IMR-90 (cell line): ENCODE measurements around the gene BET1L. TPM values are rescaled to one million over a fixed set of nuclear protein-coding genes. Genes with fewer than 3 reads are reported as not detected.
A peak's percentile ranks its signal among the peaks of the same experiment; 100 is the strongest.

Source experiments
- ATAC-seq: fragments of 200-7000 bp; cut with Tn5 transposase; 2 replicates; pipeline ENCODE4 v1.9.1; 2020; ENCODE audit warnings: low read depth, mild to moderate bottlenecking, moderate library complexity
- BruUV-seq: library from RNA; stranded (reverse); fragments of 400-500 nt; replicated peaks from 2 replicates; lab custom pipeline; 2021; lab: Mats Ljungman, UMichigan
- CTCF ChIA-PET: fragments of 300-600 bp; formaldehyde crosslinking; extraction: SDS; loops from one replicate; lab custom pipeline; 2021; ENCODE audit warnings: antibody characterized with exemption; lab: Yijun Ruan, JAX
- POLR2A ChIA-PET: fragments of 300-600 bp; sonication (Branson Sonifier 250); formaldehyde crosslinking; loops from one replicate; lab custom pipeline; 2022; ENCODE audit warnings: antibody characterized with exemption; ENCODE audit not compliant: unreplicated experiment; lab: Charles Lee
- DNase-seq: peaks from one replicate; pipeline ENCODE4 v3.0.0; 2013
- H2AFZ ChIP-seq: replicated peaks from 2 replicates; pipeline ENCODE3; 2013; ENCODE audit warnings: low read length, mild to moderate bottlenecking; ENCODE audit not compliant: poor library complexity
- H2AK5ac ChIP-seq: 2 replicates; pipeline ENCODE4 v1.6.1; 2013; ENCODE audit warnings: low read depth, low read length, inconsistent platforms
- H2AK9ac ChIP-seq: replicated peaks from 2 replicates; pipeline ENCODE3; 2013; ENCODE audit warnings: mild to moderate bottlenecking, low read depth, low read length, moderate library complexity; ENCODE audit not compliant: poor library complexity
- H2BK120ac ChIP-seq: 2 replicates; pipeline ENCODE4 v1.6.1; 2013; ENCODE audit warnings: low read depth, low read length, inconsistent platforms
- H2BK15ac ChIP-seq: 3 replicates; pipeline ENCODE4 v1.6.1; 2013; ENCODE audit warnings: low read depth, low read length, inconsistent platforms
- H2BK20ac ChIP-seq: 2 replicates; pipeline ENCODE4 v1.6.1; 2013; ENCODE audit warnings: low read depth, mild to moderate bottlenecking, inconsistent platforms, low read length, moderate library complexity
- H2BK5ac ChIP-seq: 2 replicates; pipeline ENCODE4 v1.6.1; 2013; ENCODE audit warnings: mild to moderate bottlenecking, low read depth, low read length, inconsistent platforms; ENCODE audit not compliant: poor library complexity, severe bottlenecking
- H3K14ac ChIP-seq: replicated peaks from 2 replicates; pipeline ENCODE4 v1.6.1; 2013; ENCODE audit warnings: low read depth, low read length, inconsistent platforms
- H3K18ac ChIP-seq: 2 replicates; pipeline ENCODE4 v1.6.1; 2013; ENCODE audit warnings: low read depth, low read length, control low read depth
- H3K23ac ChIP-seq: 2 replicates; pipeline ENCODE4 v1.6.1; 2013; ENCODE audit warnings: low read depth, low read length, inconsistent platforms
- H3K27ac ChIP-seq: 2 replicates; pipeline ENCODE4 v1.5.1; 2013; ENCODE audit warnings: mild to moderate bottlenecking, control low read depth, low read length; ENCODE audit not compliant: insufficient read depth
- H3K27me3 ChIP-seq: 2 replicates; pipeline ENCODE4 v1.6.1; 2013; ENCODE audit warnings: low read length; ENCODE audit not compliant: control insufficient read depth, insufficient read depth
- H3K36me3 ChIP-seq: 2 replicates; pipeline ENCODE4 v1.6.1; 2013; ENCODE audit warnings: low read length, mixed read lengths; ENCODE audit not compliant: control insufficient read depth, insufficient read depth
- H3K4ac ChIP-seq: 2 replicates; pipeline ENCODE4 v1.6.1; 2013; ENCODE audit warnings: low read depth, low read length, inconsistent platforms
- H3K4me1 ChIP-seq: 2 replicates; pipeline ENCODE4 v1.6.1; 2013; ENCODE audit warnings: low read length, mixed read lengths; ENCODE audit not compliant: control insufficient read depth, insufficient read depth
- H3K4me2 ChIP-seq: 2 replicates; pipeline ENCODE4 v1.6.1; 2013; ENCODE audit warnings: low read depth, mild to moderate bottlenecking, control low read depth, low read length, moderate library complexity
- H3K4me3 ChIP-seq: 2 replicates; pipeline ENCODE4 v1.5.1; 2013; ENCODE audit warnings: low read depth, mild to moderate bottlenecking, control low read depth, low read length, moderate library complexity; ENCODE audit not compliant: insufficient read depth
- H3K56ac ChIP-seq: 2 replicates; pipeline ENCODE4 v1.6.1; 2013; ENCODE audit warnings: low read length, inconsistent platforms; ENCODE audit not compliant: insufficient read depth; ENCODE audit errors: extremely low read depth
- H3K79me1 ChIP-seq, 2 experiments: 2 replicates each; pipeline ENCODE4 v1.6.1; 2013; ENCODE audit warnings: low read length in 2 of 2, inconsistent platforms in 1 of 2, low read depth in 1 of 2
- H3K9ac ChIP-seq: 2 replicates; pipeline ENCODE4 v1.6.1; 2013; ENCODE audit warnings: low read depth, low read length, control low read depth
- H3K9me1 ChIP-seq: 2 replicates; pipeline ENCODE4 v1.6.1; 2013; ENCODE audit warnings: low read length, inconsistent platforms; ENCODE audit not compliant: insufficient read depth
- H3K9me3 ChIP-seq: 2 replicates; pipeline ENCODE4 v1.6.1; 2013; ENCODE audit warnings: low read length; ENCODE audit not compliant: control insufficient read depth, insufficient read depth
- H4K20me1 ChIP-seq: 2 replicates; pipeline ENCODE4 v1.6.1; 2013; ENCODE audit warnings: low read length, inconsistent platforms; ENCODE audit not compliant: insufficient read depth
- H4K5ac ChIP-seq: 2 replicates; pipeline ENCODE4 v1.6.1; 2013; ENCODE audit warnings: mild to moderate bottlenecking, low read depth, low read length, control low read depth
- H4K8ac ChIP-seq, 2 experiments: 2 replicates each; pipeline ENCODE4 v1.6.1; 2013; ENCODE audit warnings: low read depth in 2 of 2, low read length in 2 of 2, control low read depth in 1 of 2, inconsistent platforms in 1 of 2
- H4K91ac ChIP-seq: 2 replicates; pipeline ENCODE4 v1.6.1; 2013; ENCODE audit warnings: low read depth, low read length, inconsistent platforms; ENCODE audit not compliant: insufficient read depth
- CHD1 ChIP-seq: IDR thresholded peaks from 2 replicates; pipeline ENCODE4 v1.6.1; 2012; ENCODE audit warnings: low read depth, low read length, improper control_type of control experiment
- CTCF ChIP-seq: conservative IDR thresholded peaks from 2 replicates; pipeline ENCODE4 v1.5.1; 2012; ENCODE audit warnings: mild to moderate bottlenecking, low read depth, low read length, improper control_type of control experiment
- POLR2A ChIP-seq: IDR thresholded peaks from 2 replicates; pipeline ENCODE4 v1.6.1; 2012; ENCODE audit warnings: mild to moderate bottlenecking, low read depth, low read length
- RAD21 ChIP-seq: IDR thresholded peaks from 2 replicates; pipeline ENCODE4 v1.6.1; 2012; ENCODE audit warnings: low read length, improper control_type of control experiment
- RCOR1 ChIP-seq: IDR thresholded peaks from 2 replicates; pipeline ENCODE4 v1.6.1; 2012; ENCODE audit warnings: mild to moderate bottlenecking, low read length, improper control_type of control experiment; ENCODE audit not compliant: insufficient replicate concordance
- SMC3 ChIP-seq: fragments of 150-350 bp; IDR thresholded peaks from 2 replicates; pipeline ENCODE4 v1.6.1; 2016; ENCODE audit warnings: low read depth, mild to moderate bottlenecking, antibody characterized with exemption, low read length, moderate library complexity
- WGBS, 2 experiments: methylation state at CpG; one replicate each; pipeline versions ENCODE4 v1.1.5 to v1.1.7; 2013; ENCODE audit warnings: missing lambda C conversion rate in 2 of 2; ENCODE audit not compliant: insufficient read length in 1 of 2; ENCODE audit errors: extremely low coverage in 2 of 2; 5-methylcytosine and 5-hydroxymethylcytosine counted together
- dilution Hi-C: fragments of 300-500 bp; cut with HindIII; formaldehyde crosslinking; loops from one replicate; pipeline ENCODE4 v1.14.3; 2018; ENCODE audit warnings: low sequenced_read_pairs; ENCODE audit not compliant: unreplicated experiment
- in situ Hi-C: fragments of 300-500 bp; cut with MboI; formaldehyde crosslinking; loops from 3 replicates; pipeline ENCODE4 v1.14.3; 2019; ENCODE audit warnings: low sequenced_read_pairs, inconsistent platforms, mixed read lengths
- intact Hi-C: fragments of 100-400 bp; cut with micrococcal nuclease; formaldehyde crosslinking; loops from 2 replicates; pipeline ENCODE4 v1.10.0; 2022
- polyA plus RNA-seq, 3 experiments: library from polyadenylated mRNA; depleted of rRNA; stranded (reverse); fragments of >200 nt; gene quantifications; 2 replicates each; pipeline ENCODE4 v1.2.3, GENCODE V29; 2012; ENCODE audit warnings: low replicate concordance in 1 of 3
- total RNA-seq: library from RNA; depleted of rRNA; stranded (reverse); fragments of >200 nt; gene quantifications from 2 replicates; pipeline ENCODE4 v1.2.3, GENCODE V29; 2012

Gene BET1L
- total and polyA plus RNA-seq, 2 of the 4 experiments (the other 2 are of a cell fraction) = 10.8 to 90.7 TPM

DNA sequence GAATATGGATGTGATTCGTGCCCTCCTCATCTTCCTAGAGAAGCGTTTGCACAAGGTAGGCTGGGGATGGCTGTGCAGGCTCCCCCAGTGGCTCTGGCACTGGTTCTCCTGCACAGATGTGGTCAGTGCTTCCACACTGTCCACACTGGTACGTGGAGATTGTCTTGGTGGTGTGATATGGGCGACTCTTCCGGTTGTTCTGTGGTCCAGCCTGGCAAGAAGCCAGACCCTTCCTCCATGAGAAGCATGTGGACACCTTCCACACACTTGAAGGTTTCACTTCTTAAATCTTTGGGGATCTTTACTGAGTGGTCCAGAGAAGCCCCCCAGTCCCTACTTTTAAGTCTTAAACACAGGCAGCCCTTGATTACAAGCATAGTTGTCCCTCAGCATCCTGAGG, 4.1 kb upstream of the BET1L start:
- BruUV-seq = no TSS peak
- peaks cover 21% of the 10 kb centered on the region for H3K4me1 ChIP-seq
- in situ Hi-C loops = no loop called here
- H2AK9ac ChIP-seq = peak overlapping the region; percentile 66
- peak overlapping the region; percentile 93; the same call in 1 of the 2 replicates for H3K4ac ChIP-seq
- peak overlapping the region; percentile 76 for H2BK5ac ChIP-seq
- H3K18ac ChIP-seq = no peak overlapping the region
- H2AFZ ChIP-seq = no peak overlapping the region
- H3K56ac ChIP-seq = no peak overlapping the region
- no peak overlapping the region for H3K4me3 ChIP-seq
- H3K79me1 ChIP-seq = peaks cover 32 to 73% of the 10 kb centered on the region in 2 experiments
- ATAC-seq (no peak), DNase-seq (no peak)
- H3K9me1 ChIP-seq = peaks cover 16% of the 10 kb centered on the region
- dilution Hi-C loops = no loop called here
- peaks cover 63% of the 10 kb centered on the region for H3K36me3 ChIP-seq
- no peaks in the 10 kb centered on the region for H3K9me3 ChIP-seq
- H3K27ac ChIP-seq = peak overlapping the region; percentile 1; the same call in 1 of the 2 replicates
- TF ChIP-seq RAD21 (no peak), POLR2A (no peak), RCOR1 (no peak), CHD1 (no peak), CTCF (no peak), SMC3 (no peak)
- ChIA-PET POLR2A (no interaction called here), CTCF (no interaction called here)
- H2AK5ac ChIP-seq = peak overlapping the region; percentile 87
- WGBS, 2 experiments = no CpG with 5 or more reads among the region's 5 CpGs
- H2BK15ac ChIP-seq = no peak overlapping the region
- no peak overlapping the region for H2BK20ac ChIP-seq
- H3K4me2 ChIP-seq = no peak overlapping the region
- no peak overlapping the region for H2BK120ac ChIP-seq
- H3K27me3 ChIP-seq = no peaks in the 10 kb centered on the region
- H4K8ac ChIP-seq = peak overlapping the region in 1 of 2 experiments; percentile 85; a peak in 1 of 4 replicates
- H4K20me1 ChIP-seq = peaks cover 67% of the 10 kb centered on the region
- H3K9ac ChIP-seq = no peak overlapping the region
- no peak overlapping the region for H4K91ac ChIP-seq
- no peak overlapping the region for H4K5ac ChIP-seq
- no peak overlapping the region for H3K23ac ChIP-seq
- intact Hi-C loops = no loop called here
- H3K14ac ChIP-seq = no peak overlapping the region; the same call in 1 of the 2 replicates
